ENCODE results near the gene RPL13A.

The RPL13A gene

DNA sequence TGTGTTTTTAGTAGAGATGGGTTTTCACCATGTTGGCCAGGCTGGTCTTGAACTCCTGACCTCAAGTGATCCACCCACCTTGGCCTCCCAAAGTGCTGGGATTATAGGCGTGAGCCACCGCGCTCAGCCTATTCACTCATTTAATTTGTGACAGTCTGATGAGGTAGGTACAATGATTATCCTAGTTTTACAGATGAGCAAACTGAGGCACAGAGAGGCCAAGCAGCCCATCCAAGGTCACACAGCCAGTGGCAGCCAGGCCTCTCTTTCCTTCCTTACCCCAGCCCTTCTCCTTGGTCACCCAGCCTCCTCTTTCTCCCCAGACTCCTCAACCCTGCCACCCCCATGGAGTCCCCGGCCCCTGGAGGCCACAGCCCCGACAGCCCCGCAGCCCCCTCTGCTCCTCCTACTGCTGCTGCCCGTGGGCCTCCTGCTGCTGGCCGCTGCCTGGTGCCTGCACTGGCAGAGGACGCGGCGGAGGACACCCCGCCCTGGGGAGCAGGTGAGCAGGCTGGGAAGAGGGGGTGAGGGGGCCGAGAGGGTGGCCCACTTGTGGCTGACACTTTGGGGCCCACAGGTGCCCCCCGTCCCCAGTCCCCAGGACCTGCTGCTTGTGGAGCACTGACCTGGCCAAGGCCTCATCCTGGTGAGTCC lies 7.3 kb upstream of the RPL13A start:
- in situ Hi-C loops (cut with HindIII; ENCODE audit: low sequenced_read_pairs) = no loop called here

DNA sequence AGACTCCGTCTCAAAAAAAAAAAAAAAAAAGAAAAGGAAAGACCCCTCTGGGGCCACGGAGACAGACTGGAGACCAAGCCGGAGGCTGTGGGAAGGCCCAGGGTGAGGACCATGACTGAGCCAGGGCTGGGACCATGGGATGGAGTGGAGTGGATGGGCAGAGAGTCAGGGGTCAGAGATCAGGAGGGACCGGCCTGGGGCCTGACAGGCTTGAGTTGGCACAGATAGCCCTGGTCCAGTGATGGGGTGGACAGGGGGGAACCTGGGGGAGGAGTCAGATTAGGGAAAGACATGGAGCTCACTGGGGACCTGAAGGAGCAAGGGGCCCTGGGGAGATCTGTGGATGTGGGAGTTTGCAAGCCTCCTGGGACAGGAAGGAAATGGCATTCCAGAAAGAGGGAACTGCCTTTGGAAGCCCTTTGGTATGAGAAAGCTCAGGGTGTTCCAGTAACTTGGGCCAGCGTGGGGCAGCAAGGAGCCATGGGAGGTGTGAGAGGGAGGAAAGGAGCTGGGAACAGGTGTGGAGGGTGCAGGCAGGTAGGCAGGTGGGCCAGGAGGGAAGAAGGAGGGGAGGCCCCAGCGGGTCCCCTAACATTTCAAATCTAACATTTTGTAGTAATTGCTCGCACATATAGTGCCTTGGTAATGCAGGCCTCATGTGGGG lies 6.3 kb upstream of the RPL13A start:
- in situ Hi-C loops (cut with HindIII; ENCODE audit: low sequenced_read_pairs) = no loop called here

DNA sequence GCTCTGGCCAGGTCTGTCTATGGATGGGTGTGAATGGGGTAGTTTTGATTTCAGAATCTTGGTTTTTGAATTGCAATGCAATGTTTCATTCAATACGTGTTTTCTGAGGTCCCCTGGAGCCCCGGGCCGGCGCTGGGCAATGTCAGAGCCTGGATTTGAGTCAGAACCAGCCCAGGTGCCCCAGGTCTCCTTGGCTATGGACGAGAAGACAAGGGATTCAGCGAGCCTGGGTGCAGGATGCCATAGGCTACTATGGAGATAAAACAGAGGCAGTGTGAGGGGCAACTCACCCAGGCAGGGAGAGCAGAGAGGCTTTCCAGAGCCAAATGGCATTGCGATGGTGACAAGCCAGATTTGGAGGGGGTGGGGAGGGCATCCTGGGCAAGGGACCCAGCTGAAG lies 1.2 kb upstream of the RPL13A start:
- in situ Hi-C loops (cut with HindIII; ENCODE audit: low sequenced_read_pairs) = no loop called here

DNA sequence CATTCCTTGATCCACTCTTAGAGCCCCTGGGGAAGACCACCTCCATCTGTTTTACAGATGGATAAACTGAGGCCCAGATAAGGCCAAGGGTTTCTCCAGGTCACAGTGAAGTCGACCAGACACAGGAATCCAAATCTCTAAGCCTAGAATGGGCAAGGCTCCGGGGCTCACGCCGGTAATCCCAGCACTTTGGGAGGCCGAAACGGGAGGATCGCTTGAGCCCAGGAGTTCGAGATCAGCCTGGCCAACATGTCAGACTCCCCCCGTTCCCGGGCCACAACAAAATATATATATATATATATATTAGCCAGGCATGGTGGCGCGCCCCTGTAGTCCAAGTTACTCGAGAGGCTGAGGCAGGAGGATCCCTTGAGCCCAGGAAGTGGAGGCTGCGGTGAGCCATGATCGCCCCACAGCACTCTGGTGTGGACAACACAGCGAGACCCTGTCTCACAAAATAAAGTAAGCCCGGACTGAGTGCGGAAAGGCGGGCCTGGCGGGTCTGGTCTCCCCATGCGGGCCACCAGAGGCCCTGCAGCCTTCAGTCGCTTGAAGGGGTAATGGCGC lies 615 bp upstream of the RPL13A start:
- in situ Hi-C loops (cut with HindIII; ENCODE audit: low sequenced_read_pairs) = no loop called here

DNA sequence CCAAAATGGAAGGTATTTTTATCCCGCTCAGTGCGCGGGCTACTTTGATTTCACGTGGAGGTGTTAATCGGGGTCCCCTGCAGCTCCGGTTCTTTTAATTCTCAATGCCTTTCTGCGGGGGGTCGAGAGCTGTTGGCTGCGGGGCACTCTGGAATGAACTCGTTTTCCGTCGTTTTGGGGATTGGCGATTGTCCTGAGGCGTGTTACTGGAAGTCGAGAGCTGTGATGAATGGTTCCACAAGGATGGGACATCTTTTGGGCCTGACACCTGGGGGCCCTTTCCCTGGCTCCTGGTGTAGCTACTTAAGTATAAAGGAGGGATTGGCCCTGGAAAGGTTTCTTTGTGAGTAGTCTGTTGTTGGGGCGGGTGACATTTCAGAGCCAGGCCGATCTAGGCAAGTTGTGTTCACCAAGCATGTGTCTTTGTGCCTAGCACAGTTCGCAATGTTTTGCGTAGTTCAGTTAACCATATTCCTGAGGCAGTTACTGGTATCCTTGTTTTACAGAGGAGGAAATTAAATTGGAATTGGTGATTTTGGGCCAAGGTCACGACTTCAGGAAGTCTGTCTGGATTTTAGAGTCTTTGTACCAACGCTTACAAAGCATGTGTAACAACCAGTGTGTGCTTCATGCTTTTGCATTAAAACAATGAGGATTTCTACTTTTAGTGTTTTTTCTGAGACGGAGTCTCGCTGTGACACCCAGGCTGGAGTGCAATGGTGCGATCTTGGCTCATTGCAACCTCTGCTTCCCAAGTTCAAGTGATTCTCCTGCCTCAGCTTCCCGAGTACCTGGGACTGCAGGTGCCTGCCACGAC lies 846 bp downstream of the RPL13A start:
- in situ Hi-C loops (cut with HindIII; ENCODE audit: low sequenced_read_pairs) = no loop called here

DNA sequence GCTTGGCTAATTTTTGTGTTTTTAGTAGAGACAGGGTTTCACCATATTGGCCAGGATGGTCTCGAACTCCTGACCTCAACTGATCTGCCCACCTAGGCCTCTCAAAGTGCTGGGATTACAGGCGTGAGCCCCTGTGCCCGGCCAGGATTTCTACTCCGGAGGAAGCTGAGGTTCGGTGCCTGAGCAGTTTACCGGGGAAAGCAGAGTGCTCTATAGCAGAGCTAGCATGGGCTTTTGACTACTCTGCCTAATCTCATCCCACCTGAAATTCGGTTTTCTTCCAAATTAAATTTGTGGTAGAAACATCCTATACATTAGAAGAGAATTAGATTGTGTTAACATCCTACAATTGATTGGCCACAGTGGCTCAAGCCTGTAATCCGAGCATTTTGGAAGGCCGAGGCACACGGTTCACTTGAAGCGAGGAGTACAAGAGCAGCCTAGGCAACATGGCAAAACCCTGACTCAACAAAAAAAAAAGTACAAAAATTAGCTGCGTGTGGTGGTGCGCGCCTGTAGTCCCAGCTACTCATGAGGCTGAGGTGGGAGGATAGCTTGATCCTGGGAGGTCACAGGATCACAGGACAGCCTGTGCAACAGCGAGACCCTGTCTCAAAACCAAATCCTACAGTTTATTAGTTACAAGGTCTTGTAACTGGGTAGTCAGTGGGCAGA lies 1.6 kb downstream of the RPL13A start:
- in situ Hi-C loops (cut with HindIII; ENCODE audit: low sequenced_read_pairs) = no loop called here

DNA sequence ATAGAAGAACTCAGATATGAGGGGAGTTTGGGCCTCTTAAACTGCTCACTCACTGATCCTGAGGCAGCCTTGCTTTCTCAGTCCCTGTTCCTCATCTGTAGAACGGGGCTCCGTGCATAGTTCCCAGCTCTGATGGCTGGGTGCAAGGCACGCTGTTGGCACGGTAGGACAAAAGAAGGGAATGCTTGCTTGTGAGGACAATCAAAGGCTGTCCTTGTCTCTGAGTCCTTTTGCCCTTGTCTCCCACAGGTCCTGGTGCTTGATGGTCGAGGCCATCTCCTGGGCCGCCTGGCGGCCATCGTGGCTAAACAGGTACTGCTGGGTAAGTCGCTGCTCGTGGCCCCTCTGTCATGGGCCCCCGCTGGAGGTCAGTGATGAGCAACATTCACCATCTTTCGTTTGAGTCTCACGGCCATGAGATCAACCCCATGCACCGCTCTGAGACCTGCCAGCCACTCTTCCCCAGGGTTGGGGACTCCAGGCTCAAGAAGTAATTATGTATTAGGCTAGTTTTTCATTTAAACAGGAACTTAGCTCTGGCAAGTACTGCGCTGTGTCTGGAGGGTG lies 2.3 kb downstream of the RPL13A start:
- in situ Hi-C loops (cut with HindIII; ENCODE audit: low sequenced_read_pairs) = no loop called here

DNA sequence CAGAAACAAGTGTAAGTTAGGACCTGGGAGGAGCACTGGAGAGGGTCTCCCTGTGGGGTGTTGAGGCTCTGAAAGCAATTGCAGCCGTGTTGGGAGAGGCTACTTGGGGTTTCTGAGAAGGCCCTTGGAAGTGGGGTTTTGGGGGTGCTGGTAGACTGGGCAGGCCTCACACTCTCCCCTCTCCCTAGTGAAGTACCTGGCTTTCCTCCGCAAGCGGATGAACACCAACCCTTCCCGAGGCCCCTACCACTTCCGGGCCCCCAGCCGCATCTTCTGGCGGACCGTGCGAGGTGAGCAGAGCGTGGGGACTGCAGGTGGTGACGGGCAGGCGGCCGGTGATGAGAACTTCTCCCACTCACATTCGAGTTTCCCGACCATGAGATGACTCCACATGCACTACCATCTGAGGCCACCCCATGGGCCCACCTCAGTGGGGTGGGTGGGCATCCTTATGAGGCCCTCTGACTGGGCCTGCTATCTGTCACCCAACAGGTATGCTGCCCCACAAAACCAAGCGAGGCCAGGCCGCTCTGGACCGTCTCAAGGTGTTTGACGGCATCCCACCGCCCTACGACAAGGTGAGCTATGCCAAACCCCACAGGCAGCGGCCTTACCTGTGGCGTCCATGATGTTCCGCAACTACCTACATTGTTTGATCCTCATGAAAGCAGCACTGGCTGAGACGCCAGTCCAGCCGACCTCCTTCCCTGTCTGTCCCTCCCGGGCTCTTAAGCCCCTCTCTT lies 3.0 kb downstream of the RPL13A start:
- in situ Hi-C loops (cut with HindIII; ENCODE audit: low sequenced_read_pairs) = no loop called here

DNA sequence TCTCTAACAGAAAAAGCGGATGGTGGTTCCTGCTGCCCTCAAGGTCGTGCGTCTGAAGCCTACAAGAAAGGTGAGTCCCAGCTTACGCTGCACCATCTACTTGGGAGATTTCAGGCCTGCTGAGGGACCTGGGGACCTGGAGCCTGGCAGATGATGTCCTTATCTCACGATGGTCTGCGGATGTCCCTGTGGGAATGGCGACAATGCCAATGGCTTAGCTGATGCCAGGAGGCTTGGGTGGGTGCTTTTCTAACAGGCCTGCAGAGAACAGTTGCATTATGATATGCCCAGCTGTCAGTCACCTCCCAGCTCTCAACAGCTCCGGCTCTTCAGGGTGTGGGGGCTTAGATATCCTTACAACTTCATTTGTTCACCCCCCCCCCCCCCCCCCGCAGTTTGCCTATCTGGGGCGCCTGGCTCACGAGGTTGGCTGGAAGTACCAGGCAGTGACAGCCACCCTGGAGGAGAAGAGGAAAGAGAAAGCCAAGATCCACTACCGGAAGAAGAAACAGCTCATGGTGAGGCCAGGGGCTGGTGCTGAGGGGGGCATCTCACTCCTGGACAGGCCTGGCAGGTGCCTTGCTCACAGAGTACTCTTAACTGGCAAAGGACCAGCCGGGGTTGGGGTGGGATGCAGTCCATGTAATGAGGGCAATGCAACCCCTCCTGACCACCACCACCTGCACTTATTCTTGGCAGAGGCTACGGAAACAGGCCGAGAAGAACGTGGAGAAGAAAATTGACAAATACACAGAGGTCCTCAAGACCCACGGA lies 3.8 kb downstream of the RPL13A start:
- in situ Hi-C loops (cut with HindIII; ENCODE audit: low sequenced_read_pairs) = no loop called here

DNA sequence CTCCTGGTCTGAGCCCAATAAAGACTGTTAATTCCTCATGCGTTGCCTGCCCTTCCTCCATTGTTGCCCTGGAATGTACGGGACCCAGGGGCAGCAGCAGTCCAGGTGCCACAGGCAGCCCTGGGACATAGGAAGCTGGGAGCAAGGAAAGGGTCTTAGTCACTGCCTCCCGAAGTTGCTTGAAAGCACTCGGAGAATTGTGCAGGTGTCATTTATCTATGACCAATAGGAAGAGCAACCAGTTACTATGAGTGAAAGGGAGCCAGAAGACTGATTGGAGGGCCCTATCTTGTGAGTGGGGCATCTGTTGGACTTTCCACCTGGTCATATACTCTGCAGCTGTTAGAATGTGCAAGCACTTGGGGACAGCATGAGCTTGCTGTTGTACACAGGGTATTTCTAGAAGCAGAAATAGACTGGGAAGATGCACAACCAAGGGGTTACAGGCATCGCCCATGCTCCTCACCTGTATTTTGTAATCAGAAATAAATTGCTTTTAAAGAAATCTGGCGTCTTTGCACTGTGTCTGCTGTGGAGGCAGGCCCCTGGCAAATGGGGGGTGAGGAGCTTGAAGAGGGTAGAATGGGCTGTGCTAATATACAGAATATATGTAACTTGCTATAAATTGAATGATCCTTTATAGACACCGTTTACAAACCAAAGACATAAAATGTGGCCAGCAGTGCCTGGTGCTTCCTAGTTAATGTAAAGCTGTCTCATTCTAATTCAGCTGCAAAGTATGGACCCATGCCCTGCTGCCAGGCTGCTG lies 4.6 kb downstream of the RPL13A start:
- in situ Hi-C loops (cut with HindIII; ENCODE audit: low sequenced_read_pairs) = no loop called here

DNA sequence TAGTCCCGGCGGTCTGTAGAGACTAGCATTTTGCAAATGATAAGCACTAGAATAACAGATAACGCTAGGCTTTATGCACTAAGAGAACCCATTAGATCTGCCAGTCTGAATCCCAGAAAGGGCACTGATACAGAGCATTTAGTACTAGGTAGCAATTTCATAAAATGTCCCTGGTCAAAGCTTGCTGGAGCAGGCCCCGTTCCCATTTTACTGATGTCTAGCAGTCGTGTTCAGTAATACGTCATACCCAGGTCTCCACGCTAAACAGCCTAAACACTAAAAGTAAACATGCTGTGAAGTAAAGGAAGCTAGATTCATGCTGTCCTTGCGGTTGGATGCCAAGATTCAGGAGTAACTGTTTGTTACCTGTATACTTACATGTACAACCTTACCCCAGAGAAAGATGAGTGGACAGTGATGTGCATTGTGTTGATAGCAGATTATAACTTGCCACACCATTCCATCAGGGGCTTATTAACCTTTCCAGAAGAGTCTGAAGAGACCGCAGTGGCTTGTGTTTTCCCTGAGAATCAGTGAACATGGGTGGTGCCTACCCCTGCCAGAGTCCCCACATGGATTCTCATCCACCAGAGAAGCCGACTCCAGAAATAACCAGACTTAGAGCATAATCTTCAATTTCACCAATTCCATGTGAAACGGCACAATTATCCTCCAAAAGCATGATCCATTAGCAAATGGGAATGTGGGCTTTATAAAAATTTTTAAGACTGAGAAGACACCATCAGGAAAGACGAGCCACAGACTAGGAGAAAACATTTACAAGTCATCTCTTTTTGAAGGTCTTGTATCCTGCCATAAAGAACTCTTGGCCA lies 5.4 kb downstream of the RPL13A start:
- in situ Hi-C loops (cut with HindIII; ENCODE audit: low sequenced_read_pairs) = no loop called here

DNA sequence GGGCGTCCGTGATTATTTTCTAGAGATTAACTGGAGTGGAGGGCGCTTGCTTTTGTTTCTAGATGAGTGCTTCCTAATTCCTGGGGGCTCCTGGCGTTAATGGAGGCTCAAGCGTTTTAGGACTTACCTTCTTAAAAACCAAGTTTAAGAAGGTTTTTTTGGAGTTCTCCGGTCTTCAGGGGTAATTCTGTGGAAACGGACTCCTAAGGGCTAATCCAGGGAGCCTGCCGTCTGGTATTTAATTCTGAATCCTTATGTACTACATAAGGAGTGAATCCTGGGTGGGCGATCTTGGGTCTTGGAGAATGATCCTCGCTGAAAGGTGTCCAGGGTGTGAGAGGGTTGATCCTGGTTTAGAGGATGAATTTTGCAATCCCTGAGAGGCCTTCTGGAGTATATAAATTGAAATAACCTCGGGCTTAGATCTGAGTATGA lies 9.2 kb downstream of the RPL13A start:
- in situ Hi-C loops (cut with HindIII; ENCODE audit: low sequenced_read_pairs) = no loop called here

DNA sequence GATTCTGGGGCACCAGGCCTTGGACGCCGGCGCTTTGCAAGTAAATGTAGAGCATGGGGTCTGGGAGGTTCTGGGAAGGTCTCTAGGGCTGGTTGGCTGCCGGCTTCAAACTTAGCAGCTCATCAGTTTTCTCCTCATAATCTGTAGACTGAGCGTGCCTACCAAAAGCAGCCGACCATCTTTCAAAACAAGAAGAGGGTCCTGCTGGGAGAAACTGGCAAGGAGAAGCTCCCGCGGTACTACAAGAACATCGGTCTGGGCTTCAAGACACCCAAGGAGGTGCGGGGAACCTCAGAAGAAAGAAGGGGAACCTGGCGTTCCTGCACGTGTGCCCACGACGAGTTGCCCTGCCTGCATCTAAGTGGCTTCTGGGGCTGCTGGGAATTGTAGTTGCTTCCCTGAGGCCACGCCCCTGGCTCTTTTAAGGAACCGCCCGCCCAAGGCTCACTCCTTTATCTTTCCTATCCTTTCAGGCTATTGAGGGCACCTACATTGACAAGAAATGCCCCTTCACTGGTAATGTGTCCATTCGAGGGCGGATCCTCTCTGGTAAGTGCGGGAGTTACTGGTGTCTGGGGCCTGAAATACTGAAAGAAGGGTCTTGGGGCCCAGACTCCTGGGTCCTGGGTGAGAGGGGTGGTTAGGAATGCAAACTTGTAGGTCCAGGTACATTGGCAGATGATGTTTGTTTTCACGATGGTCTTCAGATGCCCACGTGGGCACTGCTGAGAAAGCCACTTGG lies 9.8 kb downstream of the RPL13A start:
- in situ Hi-C loops (cut with HindIII; ENCODE audit: low sequenced_read_pairs) = no loop called here

DNA sequence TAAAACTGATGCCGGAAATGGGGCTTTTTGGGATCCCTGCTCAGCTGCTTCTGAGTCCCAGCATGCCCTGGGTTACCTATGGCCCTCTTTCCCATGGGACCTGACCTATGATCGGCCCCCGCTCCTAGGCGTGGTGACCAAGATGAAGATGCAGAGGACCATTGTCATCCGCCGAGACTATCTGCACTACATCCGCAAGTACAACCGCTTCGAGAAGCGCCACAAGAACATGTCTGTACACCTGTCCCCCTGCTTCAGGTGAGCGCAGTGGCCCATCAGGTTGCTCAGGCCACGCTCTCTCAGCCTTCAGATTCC lies 10.3 kb downstream of the RPL13A start:
- in situ Hi-C loops (cut with HindIII; ENCODE audit: low sequenced_read_pairs) = no loop called here

DNA sequence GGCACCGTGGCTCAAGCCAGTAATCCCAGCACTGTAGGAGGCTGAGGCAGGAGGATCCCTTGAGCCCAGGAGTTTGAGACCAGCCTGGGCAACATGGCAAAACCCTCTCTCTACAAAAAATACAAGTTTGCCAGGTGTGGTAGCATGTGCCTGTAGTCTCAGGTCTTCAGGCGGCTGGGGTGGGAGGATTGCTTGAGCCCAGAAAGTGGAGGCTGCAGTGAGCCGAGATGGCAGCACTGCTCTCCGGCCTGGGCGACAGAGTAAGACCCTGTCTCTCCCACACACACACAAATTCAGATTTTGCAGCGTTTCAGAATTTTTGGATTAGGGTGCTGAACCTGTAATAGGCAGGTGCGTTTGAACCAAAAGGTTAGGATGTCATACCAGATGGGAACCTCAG lies 11.1 kb downstream of the RPL13A start:
- in situ Hi-C loops (cut with HindIII; ENCODE audit: low sequenced_read_pairs) = no loop called here

DNA sequence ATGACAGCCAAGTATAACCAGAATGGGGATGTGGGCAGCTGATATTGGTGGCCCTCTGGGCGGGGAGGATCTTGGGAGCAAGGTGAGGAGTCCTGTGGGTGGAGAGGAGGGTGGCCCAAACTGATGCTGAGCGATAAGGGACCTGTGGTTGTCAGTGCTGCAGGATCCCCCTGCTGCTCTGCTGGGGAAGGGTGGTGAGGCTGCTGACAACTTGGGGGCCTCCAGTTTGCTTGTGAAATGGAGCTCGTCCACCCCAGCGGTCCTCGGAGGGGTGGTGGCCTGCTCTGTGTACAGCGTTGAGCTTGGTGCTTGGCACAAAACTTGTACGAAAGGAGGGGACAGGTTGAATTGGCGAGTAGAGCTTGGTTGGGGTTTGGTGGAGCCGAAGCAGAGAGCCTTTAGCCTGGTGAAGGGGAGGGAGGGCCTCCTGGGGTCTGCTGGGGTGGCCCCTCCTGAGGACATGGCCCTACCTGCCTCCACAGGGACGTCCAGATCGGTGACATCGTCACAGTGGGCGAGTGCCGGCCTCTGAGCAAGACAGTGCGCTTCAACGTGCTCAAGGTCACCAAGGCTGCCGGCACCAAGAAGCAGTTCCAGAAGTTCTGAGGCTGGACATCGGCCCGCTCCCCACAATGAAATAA lies 11.7 kb downstream of the RPL13A start:
- in situ Hi-C loops (cut with HindIII; ENCODE audit: low sequenced_read_pairs) = no loop called here

All from endothelial cell of hepatic sinusoid (primary cell).